Measurements from ENCODE around the gene C16orf87. TPM values are rescaled to one million over a fixed set of nuclear protein-coding genes. Genes with fewer than 3 reads are reported as not detected.

C16orf87 gene
- total and polyA plus RNA-seq, 9 of the 15 experiments (the other 6 are each of a cell fraction or from before 2014, with no cell fraction given) = 7.8 to 16.7 (median 10.5) TPM

GRCh38 chr16:46763147-46763546, 67.8 kb downstream of the C16orf87 start:
- Histone ChIP-seq H3K9me3 (replicated peaks; ENCODE audit: control insufficient read depth, insufficient read depth, low read depth, low read length) (no peaks in the 10 kb centered on the region), H3K27ac (ENCODE audit: extremely low read depth, low read depth, low read length) (no peak overlapping the region), H3K4me1 (replicated peaks in 1 of 2; ENCODE audit: control insufficient read depth in 2 of 2, insufficient read depth in 2 of 2, low read length in 2 of 2) (no peaks in the 10 kb centered on the region; a peak in 2 of 5 replicates), H3K9ac (ENCODE audit: insufficient read depth in 1 of 2, low read depth in 2 of 2, low read length in 2 of 2) (no peak overlapping the region), H4K20me1 (replicated peaks; ENCODE audit: control insufficient read depth, insufficient read depth, low read length) (no peaks in the 10 kb centered on the region), H3K4me3 (no peak overlapping the region), H3K27me3 (ENCODE audit: control insufficient read depth in 2 of 2, insufficient read depth in 2 of 2, low read length in 2 of 2) (no peaks in the 10 kb centered on the region), H3K79me2 (ENCODE audit: control insufficient read depth, insufficient read depth, low read length) (no peaks in the 10 kb centered on the region), H3K9me1 (ENCODE audit: control insufficient read depth, insufficient read depth, low read length) (no peaks in the 10 kb centered on the region), H3K4me2 (ENCODE audit: insufficient read depth, low read length) (no peak overlapping the region), H3K36me3 (ENCODE audit: control insufficient read depth, insufficient read depth, low read length) (no peaks in the 10 kb centered on the region), H2AFZ (ENCODE audit: low read depth, low read length) (no peak overlapping the region)
- no peak for TF ChIP-seq C11orf30 (IDR thresholded peaks at IDR 0.05; ENCODE audit: low read depth)
- TF ChIP-seq RBM22 (IDR thresholded peaks at IDR 0.05; ENCODE audit: low read depth, low read length, poor library complexity, severe bottlenecking) = no peak
- no peak for TF ChIP-seq XRCC3 (IDR thresholded peaks at IDR 0.05)
- TF ChIP-seq BRD9 (IDR thresholded peaks at IDR 0.05; ENCODE audit: low read depth, partially characterized antibody) = no peak
- TF ChIP-seq CLOCK (CRISPR knock-in tag; IDR thresholded peaks at IDR 0.05; ENCODE audit: borderline replicate concordance) = no peak
- TF ChIP-seq MLX (CRISPR knock-in tag; conservative IDR thresholded peaks at IDR 0.05) = no peak
- TF ChIP-seq ARNT (IDR thresholded peaks at IDR 0.05) = no peak
- no peak for TF ChIP-seq ZBTB33 (CRISPR knock-in tag; IDR thresholded peaks at IDR 0.05)
- no peak for TF ChIP-seq KDM2B (CRISPR knock-in tag; IDR thresholded peaks at IDR 0.05)
- no peak for TF ChIP-seq FUS (optimal IDR thresholded peaks at IDR 0.05; ENCODE audit: low read depth, low read length)
- no peak for TF ChIP-seq RNF2 (IDR thresholded peaks at IDR 0.05)
- TF ChIP-seq POLR2AphosphoS2 (IDR thresholded peaks at IDR 0.05; ENCODE audit: low read length) = no peak
- no peak for TF ChIP-seq DEAF1 (CRISPR knock-in tag; IDR thresholded peaks at IDR 0.05)
- TF ChIP-seq KDM1A (IDR thresholded peaks at IDR 0.05) = no peak
- no peak for TF ChIP-seq TCF3 (CRISPR knock-in tag; IDR thresholded peaks at IDR 0.05)
- TF ChIP-seq KAT7 (CRISPR knock-in tag; IDR thresholded peaks at IDR 0.05; ENCODE audit: borderline replicate concordance) = no peak
- ChIA-PET CTCF (ENCODE audit: low intra/inter-chr PET ratio) (no interaction called here), POLR2A (no interaction called here)
- in situ Hi-C loops (cut with MboI) (no loop called here), intact Hi-C loops (cut with micrococcal nuclease) (no loop called here)
- FAIRE-seq = no peak
- BruUV-seq (replicated peaks) = no TSS peak
- no peak for DNase-seq (ENCODE audit: extremely low read depth in 1 of 4, low spot score in 3 of 4)
- ATAC-seq = no peak
- 42% methylated on average over 10 of the region's 12 CpGs for WGBS (ENCODE audit: insufficient coverage, low coverage, missing lambda C conversion rate)
